DMS 273 treated with DMSO at 0.1 percent for 48 hours (cell line): Measurements from ENCODE around the gene ERICH6.

Source experiments
- DNase-seq: peaks from one replicate; lab custom pipeline; 2025; lab: John Stamatoyannopoulos, UW

ERICH6 gene

DNA sequence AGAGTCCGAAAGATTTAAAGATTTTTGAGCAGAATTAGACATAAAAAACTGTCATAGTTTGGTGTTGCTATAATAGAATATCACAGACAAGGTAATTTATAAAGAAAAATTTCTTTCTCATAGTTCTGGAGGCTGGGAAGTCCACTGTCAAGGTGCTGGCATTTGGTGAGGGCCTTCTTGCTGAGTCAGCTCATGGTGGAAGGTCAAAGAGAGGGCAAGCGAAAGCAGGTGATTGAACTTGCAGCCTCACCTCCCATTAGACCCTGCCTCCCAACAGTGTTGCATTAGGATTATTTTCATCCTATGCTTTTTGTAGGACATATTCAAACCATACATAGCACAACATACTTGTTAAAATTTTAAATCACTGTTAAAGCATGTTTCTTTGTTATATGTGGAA lies 90.7 kb downstream of the ERICH6 start:
- DNase-seq = no peak

DNA sequence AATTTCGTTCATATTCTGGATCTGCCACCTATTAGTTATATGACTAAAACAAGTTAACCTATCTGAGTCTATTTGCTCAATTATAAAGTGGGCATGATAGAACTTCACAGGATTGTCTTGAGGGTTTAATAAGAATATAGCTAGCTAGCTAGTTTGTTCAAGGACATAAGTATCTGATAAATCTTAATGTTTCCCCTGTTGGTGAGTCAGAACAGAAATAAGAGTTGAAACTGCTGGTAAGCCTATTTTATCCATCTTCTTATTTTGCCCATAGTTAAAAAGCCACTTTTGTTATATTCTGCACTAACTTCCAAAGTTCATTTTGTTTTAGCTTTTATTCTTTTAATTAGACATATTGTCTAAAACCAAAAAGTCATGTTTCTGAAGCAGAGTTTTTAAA lies 91.2 kb downstream of the ERICH6 start:
- no peak for DNase-seq

DNA sequence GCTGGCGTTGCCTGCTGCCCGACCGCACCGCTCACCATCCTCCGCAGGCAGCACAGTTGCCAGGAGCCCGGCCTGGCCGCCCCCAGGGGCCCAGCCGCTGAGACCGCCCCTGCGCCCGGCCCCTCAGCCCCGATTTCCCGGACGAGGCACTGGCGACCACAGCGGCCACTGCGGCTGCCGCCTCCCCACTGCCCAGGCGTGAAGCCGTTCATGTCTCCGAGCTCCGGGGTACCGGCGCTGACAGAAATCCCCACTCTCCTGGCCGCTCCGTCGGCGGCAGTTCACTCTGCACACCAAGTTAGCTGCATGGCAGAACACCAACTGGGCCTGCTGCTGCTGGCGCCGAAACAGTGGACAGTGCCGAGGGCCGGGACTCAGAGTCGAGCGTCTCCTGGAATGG lies 92.1 kb downstream of the ERICH6 start:
- DNase-seq = no peak

DNA sequence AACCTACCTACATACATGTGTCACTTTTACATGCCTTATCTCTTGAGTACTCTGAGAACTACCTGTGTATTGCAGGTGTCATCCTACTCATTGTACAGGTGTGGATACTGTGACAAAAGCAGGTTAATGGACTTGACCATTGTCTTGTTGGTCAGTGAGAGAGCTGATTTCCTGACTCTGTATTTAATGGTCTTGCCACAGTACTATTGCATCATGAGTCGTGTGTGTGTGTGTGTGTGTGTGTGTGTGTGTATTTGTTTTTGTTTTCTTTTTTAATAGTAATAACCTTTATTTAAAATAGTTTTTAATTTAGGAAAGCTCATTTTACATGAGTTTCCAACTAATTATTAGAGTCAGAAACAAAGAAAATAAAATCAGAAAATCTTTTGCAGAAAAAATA lies 92.9 kb downstream of the ERICH6 start:
- DNase-seq = no peak

DNA sequence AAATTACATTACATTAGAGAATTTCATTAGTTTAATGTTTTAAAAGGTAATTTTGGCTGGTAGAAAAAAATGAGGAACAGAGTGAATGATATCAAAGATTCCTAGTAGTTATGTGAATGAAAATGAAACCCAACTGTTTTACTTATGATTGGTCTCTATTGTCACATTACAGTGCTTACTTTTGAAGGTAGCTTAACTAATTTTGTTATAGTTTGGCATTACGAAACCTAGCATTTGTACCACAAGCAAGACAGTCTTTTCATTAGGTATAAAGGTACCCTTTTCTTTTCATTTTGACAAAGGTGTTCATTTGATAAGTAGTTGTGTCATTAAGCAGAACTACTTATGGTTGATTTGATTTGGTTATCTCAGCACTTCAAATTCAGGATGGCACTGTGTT lies 93.7 kb downstream of the ERICH6 start:
- DNase-seq = no peak
